IPS-18a (cell line): Measurements from ENCODE around the gene POU2F2.

ENCODE experiments used
- H3K27ac ChIP-seq: one replicate; pipeline ENCODE4 v1.5.1; 2013; ENCODE audit warnings: low read length
- H3K27me3 ChIP-seq: one replicate; pipeline ENCODE4 v1.6.1; 2013; ENCODE audit warnings: mild to moderate bottlenecking, low read length; ENCODE audit not compliant: control insufficient read depth, insufficient read depth
- H3K36me3 ChIP-seq: one replicate; pipeline ENCODE4 v1.6.1; 2013; ENCODE audit warnings: low read depth, low read length; ENCODE audit not compliant: control insufficient read depth
- H3K4me1 ChIP-seq: one replicate; pipeline ENCODE4 v1.6.1; 2013; ENCODE audit warnings: low read depth, low read length; ENCODE audit not compliant: control insufficient read depth
- H3K4me3 ChIP-seq: one replicate; pipeline ENCODE4 v1.5.1; 2013; ENCODE audit warnings: low read length
- H3K9ac ChIP-seq: one replicate; pipeline ENCODE4 v1.6.1; 2013; ENCODE audit warnings: mild to moderate bottlenecking, low read length, moderate library complexity
- H3K9me3 ChIP-seq: one replicate; pipeline ENCODE4 v1.6.1; 2013; ENCODE audit warnings: low read depth, low read length; ENCODE audit not compliant: control insufficient read depth

The POU2F2 gene

GRCh38 chr19:42038666-42039065 is 93.6 kb downstream of the POU2F2 start:
- Histone ChIP-seq H3K36me3 (peaks cover 43% of the 10 kb centered on the region), H3K9ac (no peak overlapping the region), H3K9me3 (no peaks in the 10 kb centered on the region)

GRCh38 chr19:42037649-42038048 is 94.6 kb downstream of the POU2F2 start:
- H3K9ac ChIP-seq, result no peak overlapping the region

More at GRCh38 chr19:42038666-42039065, 93.6 kb downstream of the POU2F2 start:
- Histone ChIP-seq H3K27ac (no peak overlapping the region), H3K4me3 (no peak overlapping the region), H3K27me3 (no peaks in the 10 kb centered on the region), H3K4me1 (peaks cover 3% of the 10 kb centered on the region)

More at GRCh38 chr19:42037649-42038048, 94.6 kb downstream of the POU2F2 start:
- peaks cover 11% of the 10 kb centered on the region for H3K4me1 ChIP-seq
- no peaks in the 10 kb centered on the region for H3K27me3 ChIP-seq
- no peak overlapping the region for H3K4me3 ChIP-seq
- H3K9me3 ChIP-seq, result no peaks in the 10 kb centered on the region
- peaks cover 38% of the 10 kb centered on the region for H3K36me3 ChIP-seq
- H3K27ac ChIP-seq, result no peak overlapping the region
